Measurements from ENCODE around the gene GRSF1. TPM values are rescaled to one million over a fixed set of nuclear protein-coding genes. Genes with fewer than 3 reads are reported as not detected.

GRSF1 gene
- total and polyA plus RNA-seq, 2 of the 13 experiments (the other 11 are each of a cell fraction or from before 2014, with no cell fraction given): 66.5 to 103 TPM

GRCh38 chr4:70838666-70839588 lies 763 bp downstream of the GRSF1 start (continued):
- no peak for TF ChIP-seq HOXA5 (CRISPR knock-in tag; IDR thresholded peaks at IDR 0.05)
- no peak for TF ChIP-seq KDM4B (CRISPR knock-in tag; IDR thresholded peaks at IDR 0.05)
- no peak for TF ChIP-seq NPAS2 (CRISPR knock-in tag; IDR thresholded peaks at IDR 0.05; ENCODE audit: borderline replicate concordance)
- TF ChIP-seq ZNF232 (CRISPR knock-in tag; IDR thresholded peaks at IDR 0.05; ENCODE audit: borderline replicate concordance): peak; percentile 64; the same call in 1 of the 2 replicates
- TF ChIP-seq, protein P1, sequence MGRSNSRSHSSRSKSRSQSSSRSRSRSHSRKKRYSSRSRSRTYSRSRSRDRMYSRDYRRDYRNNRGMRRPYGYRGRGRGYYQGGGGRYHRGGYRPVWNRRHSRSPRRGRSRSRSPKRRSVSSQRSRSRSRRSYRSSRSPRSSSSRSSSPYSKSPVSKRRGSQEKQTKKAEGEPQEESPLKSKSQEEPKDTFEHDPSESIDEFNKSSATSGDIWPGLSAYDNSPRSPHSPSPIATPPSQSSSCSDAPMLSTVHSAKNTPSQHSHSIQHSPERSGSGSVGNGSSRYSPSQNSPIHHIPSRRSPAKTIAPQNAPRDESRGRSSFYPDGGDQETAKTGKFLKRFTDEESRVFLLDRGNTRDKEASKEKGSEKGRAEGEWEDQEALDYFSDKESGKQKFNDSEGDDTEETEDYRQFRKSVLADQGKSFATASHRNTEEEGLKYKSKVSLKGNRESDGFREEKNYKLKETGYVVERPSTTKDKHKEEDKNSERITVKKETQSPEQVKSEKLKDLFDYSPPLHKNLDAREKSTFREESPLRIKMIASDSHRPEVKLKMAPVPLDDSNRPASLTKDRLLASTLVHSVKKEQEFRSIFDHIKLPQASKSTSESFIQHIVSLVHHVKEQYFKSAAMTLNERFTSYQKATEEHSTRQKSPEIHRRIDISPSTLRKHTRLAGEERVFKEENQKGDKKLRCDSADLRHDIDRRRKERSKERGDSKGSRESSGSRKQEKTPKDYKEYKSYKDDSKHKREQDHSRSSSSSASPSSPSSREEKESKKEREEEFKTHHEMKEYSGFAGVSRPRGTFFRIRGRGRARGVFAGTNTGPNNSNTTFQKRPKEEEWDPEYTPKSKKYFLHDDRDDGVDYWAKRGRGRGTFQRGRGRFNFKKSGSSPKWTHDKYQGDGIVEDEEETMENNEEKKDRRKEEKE (IDR thresholded peaks at IDR 0.05): no peak
- peak; percentile 43 for TF ChIP-seq ZNF501 (CRISPR knock-in tag; IDR thresholded peaks at IDR 0.05)
- TF ChIP-seq ZNF703 (CRISPR knock-in tag; IDR thresholded peaks at IDR 0.05; ENCODE audit: borderline replicate concordance): no peak
- no peak for TF ChIP-seq ZNF280B (CRISPR knock-in tag; IDR thresholded peaks at IDR 0.05; ENCODE audit: borderline replicate concordance)
- no peak for TF ChIP-seq RFX1 (IDR thresholded peaks at IDR 0.05)
- TF ChIP-seq SRSF4 (IDR thresholded peaks at IDR 0.05; ENCODE audit: low read depth, low read length, poor library complexity, severe bottlenecking): no peak
- no peak for TF ChIP-seq HDAC6 (IDR thresholded peaks at IDR 0.05; ENCODE audit: low read depth, low read length)
- TF ChIP-seq ZFX (CRISPR knock-in tag; IDR thresholded peaks at IDR 0.05; ENCODE audit: low read depth): peak; percentile 85
- peak; percentile 53; the same call in 1 of the 2 replicates for TF ChIP-seq EEA1 (CRISPR knock-in tag; IDR thresholded peaks at IDR 0.05; ENCODE audit: borderline replicate concordance)
- no peak; the same call in none of the 2 replicates for TF ChIP-seq HBP1 (CRISPR knock-in tag; IDR thresholded peaks at IDR 0.05; ENCODE audit: low read depth)
- TF ChIP-seq ZZZ3 (CRISPR knock-in tag; IDR thresholded peaks at IDR 0.05; ENCODE audit: borderline replicate concordance): peak; percentile 72; the same call in 1 of the 2 replicates
- no peak for TF ChIP-seq RFX3 (CRISPR knock-in tag; IDR thresholded peaks at IDR 0.05)
- TF ChIP-seq FOXC1 (CRISPR knock-in tag; IDR thresholded peaks at IDR 0.05; ENCODE audit: borderline replicate concordance): peak; percentile 69; the same call in 1 of the 2 replicates
- TF ChIP-seq ZNF331 (CRISPR knock-in tag; IDR thresholded peaks at IDR 0.05): no peak
